Neural progenitor cell (in vitro differentiated cells): Measurements from ENCODE around the gene ALDH1B1.

Experiments
- CTCF ChIP-seq: fragments of 200-600 bp; sonication (generic); IDR thresholded peaks from 2 replicates; pipeline ENCODE4 v1.5.1; 2017; ENCODE audit warnings: antibody characterized with exemption, mild to moderate bottlenecking
- EZH2 ChIP-seq: fragments of 200-600 bp; sonication (generic); IDR thresholded peaks from 2 replicates; pipeline ENCODE4 v1.6.1; 2017; ENCODE audit warnings: antibody characterized with exemption, mild to moderate bottlenecking, moderate library complexity

DNA sequence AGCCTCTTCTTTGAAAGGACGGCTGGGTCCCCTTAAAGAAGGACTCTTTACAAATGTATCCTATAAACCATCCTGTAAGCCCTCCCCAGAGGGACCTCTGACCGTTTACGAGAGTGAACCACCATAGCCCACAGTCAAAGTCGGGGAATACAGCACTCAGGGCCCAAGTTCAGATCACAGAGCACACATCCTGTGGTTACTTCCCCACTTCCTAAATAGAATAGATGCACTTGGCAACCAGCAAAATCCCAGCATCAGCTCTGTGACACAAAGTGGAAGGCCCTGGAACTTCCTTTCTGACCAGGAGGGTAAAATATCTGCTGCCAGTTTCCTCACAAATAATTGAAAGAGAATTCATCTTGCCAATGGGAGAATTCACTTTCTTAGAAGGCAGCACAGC lies 38.6 kb downstream of the ALDH1B1 start:
- TF ChIP-seq CTCF, result no peak
- TF ChIP-seq EZH2, result no peak
